Mesenteric fat pad (tissue), 1 donor: ENCODE measurements around the gene HPCAL4. TPM values are rescaled to one million over a fixed set of nuclear protein-coding genes. Genes with fewer than 3 reads are reported as not detected.

Source experiments
- DNase-seq: peaks from one replicate; pipeline ENCODE4 v3.0.0-alpha.2; 2020; ENCODE audit warnings: low spot score
- total RNA-seq: library from RNA; stranded (reverse); fragmentation: NEBNext Ultra II Directional; extraction: Animal tissue kit (Norgen Biotek cat#: 25700); gene quantifications from one replicate; pipeline ENCODE4 v1.2.1, GENCODE V29; 2021
- donor health status: DM: yes; HTN: yes; CAD: no.

HPCAL4 gene
- total RNA-seq, 1 donor from 2014 or later = not detected

GRCh38 chr1:39652105-39652504 is 39.1 kb downstream of the HPCAL4 start:
- no peak for DNase-seq

- DNase-seq = no peak
Measured at GRCh38 chr1:39650431-39650830, 40.8 kb downstream of the HPCAL4 start.

- no peak for DNase-seq
Measured at GRCh38 chr1:39649636-39650185, 41.5 kb downstream of the HPCAL4 start.

GRCh38 chr1:39648496-39648895 is 42.7 kb downstream of the HPCAL4 start:
- no peak for DNase-seq

GRCh38 chr1:39647247-39647646 is 44.0 kb downstream of the HPCAL4 start:
- no peak for DNase-seq

- no peak for DNase-seq
Measured at GRCh38 chr1:39646232-39647081, 44.8 kb downstream of the HPCAL4 start.

GRCh38 chr1:39645411-39646043 is 45.7 kb downstream of the HPCAL4 start:
- no peak for DNase-seq

GRCh38 chr1:39643705-39644104 is 47.5 kb downstream of the HPCAL4 start:
- DNase-seq = no peak

GRCh38 chr1:39642796-39643195 is 48.4 kb downstream of the HPCAL4 start:
- DNase-seq = no peak

- DNase-seq = no peak
Measured at GRCh38 chr1:39640861-39641260, 50.4 kb downstream of the HPCAL4 start.

GRCh38 chr1:39639305-39640130 is 51.7 kb downstream of the HPCAL4 start, which contains the start of gene HEYL:
HEYL (minus strand) TSS chr1:39639643; CDS start chr1:39639625, 18 bp downstream.
- DNase-seq = peak; percentile 94

GRCh38 chr1:39638965-39639304 is 52.3 kb downstream of the HPCAL4 start:
- DNase-seq = no peak

GRCh38 chr1:39637361-39637760 is 53.9 kb downstream of the HPCAL4 start:
- no peak for DNase-seq

- DNase-seq = no peak
Measured at GRCh38 chr1:39635871-39636210, 55.4 kb downstream of the HPCAL4 start.

- no peak for DNase-seq
Measured at GRCh38 chr1:39635205-39635870, 55.9 kb downstream of the HPCAL4 start.

GRCh38 chr1:39633422-39633821 is 57.8 kb downstream of the HPCAL4 start:
- DNase-seq = no peak

GRCh38 chr1:39632682-39633417 is 58.4 kb downstream of the HPCAL4 start:
- DNase-seq = no peak

GRCh38 chr1:39632323-39632681 is 58.9 kb downstream of the HPCAL4 start:
- no peak for DNase-seq

GRCh38 chr1:39631361-39632322 is 59.6 kb downstream of the HPCAL4 start:
- DNase-seq = no peak
